Spleen (tissue), 7 donors: Measurements from ENCODE around the gene QKI.

Experiments
- POLR2A ChIP-seq, 3 donors: fragments of 450-650 bp; IDR thresholded peaks; one replicate each; pipeline ENCODE4 v1.5.1; 2017; ENCODE audit warnings: antibody characterized with exemption in 3 of 3, mild to moderate bottlenecking in 1 of 3
- TF ChIP-seq, protein P1 (sequence below), 11 experiments: fragments of 200-600 bp in 7 of 11; fragments of 450-650 bp in 4 of 11; sonication (generic) in 4 of 11; IDR thresholded peaks in 8 of 11; conservative IDR thresholded peaks in 3 of 11; 1 replicate in 7 of 11; 2 replicates in 4 of 11; pipeline versions ENCODE4 v1.4.0 to v1.8.0; 2016 to 2021; ENCODE audit warnings: antibody characterized with exemption in 11 of 11, inconsistent platforms in 4 of 11, mild to moderate bottlenecking in 1 of 11
- donor health status: DM: no; HTN: no; CAD: no; lungs with moderate emphysema.
- donor health status: DM: no; HTN: no; CAD: no.
- donor health status: DM: no; HTN: no; CAD: no.

DNA sequence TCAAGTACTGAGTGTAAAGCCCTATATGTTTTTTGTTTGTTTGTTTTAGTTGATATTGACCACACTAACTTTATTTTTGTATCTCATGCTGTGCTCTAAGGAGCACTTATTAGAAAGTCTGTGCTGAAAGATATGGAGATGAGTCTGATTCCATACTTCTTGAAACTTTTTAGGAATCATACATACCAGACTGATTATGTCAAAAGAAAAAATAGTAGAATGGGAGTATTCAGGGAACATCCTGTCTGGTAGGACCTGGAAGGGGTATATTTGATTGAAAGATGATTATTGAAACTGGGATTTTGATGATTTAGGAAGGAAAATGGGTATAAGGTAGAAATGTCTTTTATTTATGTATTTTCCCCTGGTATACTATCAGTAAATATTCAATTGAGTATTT, 111.4 kb downstream of the QKI start:
- TF ChIP-seq, protein P1, sequence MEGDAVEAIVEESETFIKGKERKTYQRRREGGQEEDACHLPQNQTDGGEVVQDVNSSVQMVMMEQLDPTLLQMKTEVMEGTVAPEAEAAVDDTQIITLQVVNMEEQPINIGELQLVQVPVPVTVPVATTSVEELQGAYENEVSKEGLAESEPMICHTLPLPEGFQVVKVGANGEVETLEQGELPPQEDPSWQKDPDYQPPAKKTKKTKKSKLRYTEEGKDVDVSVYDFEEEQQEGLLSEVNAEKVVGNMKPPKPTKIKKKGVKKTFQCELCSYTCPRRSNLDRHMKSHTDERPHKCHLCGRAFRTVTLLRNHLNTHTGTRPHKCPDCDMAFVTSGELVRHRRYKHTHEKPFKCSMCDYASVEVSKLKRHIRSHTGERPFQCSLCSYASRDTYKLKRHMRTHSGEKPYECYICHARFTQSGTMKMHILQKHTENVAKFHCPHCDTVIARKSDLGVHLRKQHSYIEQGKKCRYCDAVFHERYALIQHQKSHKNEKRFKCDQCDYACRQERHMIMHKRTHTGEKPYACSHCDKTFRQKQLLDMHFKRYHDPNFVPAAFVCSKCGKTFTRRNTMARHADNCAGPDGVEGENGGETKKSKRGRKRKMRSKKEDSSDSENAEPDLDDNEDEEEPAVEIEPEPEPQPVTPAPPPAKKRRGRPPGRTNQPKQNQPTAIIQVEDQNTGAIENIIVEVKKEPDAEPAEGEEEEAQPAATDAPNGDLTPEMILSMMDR (IDR thresholded peaks at IDR 0.05 in 8 of 11, conservative IDR thresholded peaks at IDR 0.05 in 3 of 11): no peak
- no peak for TF ChIP-seq POLR2A (IDR thresholded peaks at IDR 0.05)
